NB4 (cell line): ENCODE results near the gene KERA.

Source experiments
- CTCF ChIP-seq: IDR thresholded peaks from one replicate; pipeline ENCODE4 v1.5.1; 2012; ENCODE audit warnings: low read depth, low read length
- MYC ChIP-seq: IDR thresholded peaks from 2 replicates; pipeline ENCODE4 v1.6.1; 2011; ENCODE audit warnings: low read depth, low read length
- POLR2A ChIP-seq: IDR thresholded peaks from 2 replicates; pipeline ENCODE4 v1.6.1; 2011; ENCODE audit warnings: mild to moderate bottlenecking; ENCODE audit not compliant: insufficient read length; ENCODE audit errors: extremely low read depth

GRCh38 chr12:91058786-91059185, 962 bp upstream of the KERA start:
- TF ChIP-seq POLR2A (no peak), CTCF (no peak), MYC (no peak)
